HG02870 (cell line): Measurements from ENCODE around the gene PLPP7.
"Not testable (repeated sequence)": the region's sequence is repeated elsewhere in the genome, so short reads cannot be mapped to it uniquely, and the experiment has no call there.

ENCODE experiments used
- ATAC-seq: cut with Tn5 transposase; IDR thresholded peaks from one replicate; pipeline ENCODE4 v1.9.1; 2021; ENCODE audit warnings: mild to moderate bottlenecking, moderate library complexity; ENCODE audit not compliant: unreplicated experiment

PLPP7 gene

DNA sequence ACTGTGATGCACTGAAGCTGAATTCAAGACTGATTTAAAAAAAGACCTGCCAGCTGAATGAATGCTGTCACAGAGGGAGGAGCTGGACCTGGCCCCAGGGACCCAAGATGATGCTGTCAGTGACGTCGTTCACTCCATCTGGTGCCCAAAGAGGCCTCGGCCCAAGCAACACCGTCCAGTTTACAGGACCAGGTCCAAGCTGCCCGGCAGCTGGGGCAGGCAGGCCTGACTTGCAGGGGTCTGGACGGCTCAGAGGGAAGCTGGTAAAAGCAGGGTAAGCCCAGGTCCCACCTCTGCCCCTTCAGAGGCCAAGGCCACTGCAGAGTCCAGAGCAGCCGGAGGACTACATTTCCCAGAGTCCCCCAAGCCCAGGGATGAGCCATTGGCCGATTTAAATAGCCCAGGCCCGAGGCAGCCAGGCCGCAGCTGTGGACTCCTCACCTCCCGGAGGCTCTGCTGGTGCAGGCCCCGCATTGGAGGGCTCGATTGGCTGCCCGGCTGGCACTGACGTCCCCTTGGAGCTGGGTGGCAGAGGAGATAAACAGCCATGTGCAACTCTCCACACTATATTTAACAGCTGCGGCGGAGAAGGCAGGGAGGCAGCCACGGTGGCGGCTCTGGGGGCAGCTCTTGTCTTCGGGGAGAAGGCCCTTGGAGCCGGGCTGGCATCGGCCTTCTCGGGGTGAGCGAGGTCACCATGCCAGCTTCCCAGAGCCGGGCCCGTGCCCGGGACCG is at the start of gene PLPP7:
PLPP7 (plus strand) TSS at position 423 of the 735 bp plus-strand sequence; CDS start at position 698, 275 bp downstream.
- ATAC-seq: no peak

DNA sequence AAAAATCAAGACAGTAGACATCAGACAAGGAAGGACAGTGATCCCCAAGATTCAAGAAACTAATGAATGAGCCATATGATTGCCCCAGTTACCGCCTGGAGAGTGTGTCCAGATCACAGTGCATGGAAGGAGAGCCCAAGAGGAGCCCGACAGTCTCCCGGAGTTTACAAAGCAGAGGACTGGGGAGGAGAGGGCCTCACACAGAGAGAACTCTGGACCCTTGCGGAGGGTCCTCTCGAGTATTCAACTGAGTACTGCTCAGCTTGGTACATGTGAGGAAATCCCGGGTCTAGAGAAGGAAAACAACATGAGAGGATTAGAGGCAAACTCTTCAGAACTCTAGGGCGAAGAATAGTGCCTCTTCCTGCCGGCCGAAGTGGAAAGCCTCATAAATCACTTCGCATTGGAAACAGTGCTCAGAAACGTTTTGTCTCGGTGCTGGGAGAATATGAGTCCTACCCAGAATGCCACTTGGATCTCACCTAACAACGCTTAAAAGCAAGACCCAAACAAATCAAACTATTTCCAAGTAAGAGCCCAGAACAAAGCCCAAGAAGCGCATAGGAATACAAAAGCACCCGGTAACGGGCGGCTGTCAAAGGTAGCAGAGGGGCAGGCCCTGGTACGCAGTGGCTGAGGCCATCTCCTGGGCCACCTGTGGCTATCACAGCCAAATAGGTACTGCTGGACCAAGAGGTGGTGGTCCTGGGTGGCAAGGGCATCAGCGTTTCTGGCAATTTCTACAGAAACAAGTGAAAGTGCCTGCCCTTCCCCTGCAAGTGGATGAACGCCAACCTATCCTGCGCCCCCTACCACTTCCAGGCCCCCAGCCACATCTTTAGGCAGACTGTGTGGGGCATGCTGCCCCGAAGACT is 49.2 kb upstream of the PLPP7 start:
- ATAC-seq: no peak

DNA sequence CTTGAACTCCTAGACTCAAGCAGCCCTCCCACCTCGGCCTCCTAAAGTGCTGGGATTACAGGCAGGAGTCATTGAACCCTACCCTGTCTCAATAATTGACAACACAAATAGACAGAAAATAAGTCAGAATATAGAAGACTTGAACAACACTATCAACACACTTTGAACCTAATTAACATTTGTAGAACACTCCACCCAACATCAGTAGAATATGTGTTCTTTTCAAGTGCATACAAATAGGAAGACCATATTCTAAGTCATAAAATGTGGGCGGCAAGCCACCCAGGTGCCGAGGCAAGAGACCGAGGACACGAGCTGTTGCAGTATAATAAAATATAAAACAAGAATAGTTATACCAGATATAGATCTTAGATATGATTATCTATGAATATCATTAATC is 45.2 kb upstream of the PLPP7 start:
- ATAC-seq: not testable (repeated sequence)

DNA sequence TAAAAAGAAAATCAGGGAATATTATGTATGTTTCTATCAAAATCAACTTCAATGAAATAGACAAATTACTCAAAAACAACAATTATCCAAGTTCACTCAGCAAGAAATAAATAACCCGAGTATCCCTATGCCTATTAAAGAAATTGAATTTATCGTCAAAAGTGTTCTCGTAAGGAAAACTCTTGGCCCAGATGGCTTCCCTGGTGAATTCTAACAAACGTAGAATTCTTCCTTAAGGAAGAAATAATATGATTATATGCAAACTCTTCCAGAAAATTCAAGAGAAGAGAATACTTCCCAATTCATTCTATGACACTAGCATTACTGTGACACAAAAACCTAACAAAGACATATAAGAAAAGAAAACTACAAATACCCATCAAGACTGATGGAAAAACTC is 42.9 kb upstream of the PLPP7 start:
- ATAC-seq: no peak

DNA sequence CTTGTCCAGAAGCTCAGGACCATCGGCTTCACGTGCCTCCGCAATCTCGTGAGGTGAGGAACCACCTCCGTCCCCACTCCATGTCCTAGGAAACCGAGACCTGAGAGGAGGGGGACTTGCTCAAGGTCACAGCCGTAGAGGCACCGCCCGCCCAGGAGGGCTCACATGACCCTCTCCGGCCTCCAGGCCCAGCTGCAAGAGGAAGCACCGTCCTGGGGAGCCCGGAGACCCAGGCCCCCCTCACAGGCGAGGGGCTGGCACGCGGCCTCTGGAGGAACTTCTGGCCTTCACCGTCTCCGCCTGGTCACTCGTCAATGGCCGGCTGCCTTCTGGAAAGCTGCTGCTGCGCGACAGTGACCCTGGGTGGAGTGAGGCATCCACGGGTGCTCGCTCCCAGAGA is 37.4 kb upstream of the PLPP7 start:
- peak; percentile 4 for ATAC-seq

DNA sequence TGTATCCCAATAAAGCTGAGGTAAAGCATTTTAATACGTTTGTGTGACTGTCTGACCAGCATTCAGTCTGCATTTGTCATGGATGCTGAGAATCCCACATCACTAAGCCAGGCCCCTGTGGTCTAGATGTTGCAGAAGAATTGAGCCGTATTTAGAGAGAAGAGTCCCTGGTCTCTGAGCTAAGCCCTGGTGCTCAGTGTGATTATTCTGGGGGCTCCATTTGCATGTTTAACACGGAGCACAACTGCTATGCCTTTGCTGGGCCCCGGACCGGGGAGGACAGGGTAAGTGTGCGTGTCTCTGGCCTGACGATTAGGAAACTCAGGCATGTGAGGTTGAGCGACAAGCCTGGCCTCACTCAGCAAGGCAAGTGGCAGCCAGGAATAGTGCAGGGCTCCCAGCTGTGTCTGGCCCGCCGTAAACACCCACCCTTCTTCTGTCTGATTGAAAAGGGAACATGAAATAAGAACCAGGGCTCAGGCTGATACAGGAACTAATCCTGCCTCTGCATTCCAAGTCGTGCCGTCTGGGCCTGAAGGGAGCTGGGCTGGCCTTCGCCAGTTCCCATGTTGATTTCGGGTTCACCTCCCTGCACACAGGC is 35.5 kb upstream of the PLPP7 start:
- ATAC-seq: no peak

DNA sequence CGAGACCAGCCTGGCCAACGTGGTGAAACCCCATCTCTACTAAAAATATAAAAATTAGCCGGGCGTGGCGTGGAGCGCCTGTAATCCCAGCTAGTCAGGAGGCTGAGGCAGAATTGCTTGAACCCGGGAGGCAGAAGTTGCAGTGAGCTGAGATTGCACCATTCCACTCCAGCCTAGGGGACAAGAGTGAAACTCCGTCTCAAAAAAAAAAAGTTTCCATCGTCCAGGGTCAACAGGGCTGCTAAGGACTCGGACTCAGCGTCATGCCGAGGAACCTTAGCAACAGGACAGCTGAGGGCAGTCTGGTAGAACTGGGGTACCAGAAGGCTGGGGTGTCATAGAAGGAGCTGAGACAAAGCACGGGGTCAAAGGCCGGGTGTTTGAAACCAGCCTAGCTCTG is 34.9 kb upstream of the PLPP7 start:
- ATAC-seq: no peak

DNA sequence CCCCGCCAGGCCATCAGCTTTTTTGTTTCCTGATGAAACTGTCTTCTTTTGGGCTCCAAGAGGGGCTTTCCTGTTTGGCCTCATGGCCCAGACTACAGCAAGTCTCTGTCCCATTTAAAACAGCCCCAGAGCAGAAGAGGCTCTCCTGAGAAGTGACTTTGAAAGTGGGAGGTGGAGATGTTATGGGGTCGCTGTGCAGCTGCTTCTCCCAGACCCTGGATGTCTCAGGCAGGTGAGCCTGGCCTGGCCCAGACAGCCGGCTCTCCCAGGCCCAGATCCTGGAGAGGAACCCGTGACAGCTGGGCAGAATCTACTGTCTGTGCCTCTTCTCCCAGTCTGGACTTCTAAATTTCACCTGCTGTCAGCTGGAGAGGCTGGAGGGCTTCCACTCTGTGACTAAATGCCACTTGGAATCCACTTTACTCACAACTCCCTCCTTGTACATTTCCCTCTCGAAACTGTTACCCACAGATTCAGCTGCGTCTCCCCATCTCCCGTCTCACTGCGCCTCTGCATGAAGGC is 33.8 kb upstream of the PLPP7 start:
- no peak for ATAC-seq

DNA sequence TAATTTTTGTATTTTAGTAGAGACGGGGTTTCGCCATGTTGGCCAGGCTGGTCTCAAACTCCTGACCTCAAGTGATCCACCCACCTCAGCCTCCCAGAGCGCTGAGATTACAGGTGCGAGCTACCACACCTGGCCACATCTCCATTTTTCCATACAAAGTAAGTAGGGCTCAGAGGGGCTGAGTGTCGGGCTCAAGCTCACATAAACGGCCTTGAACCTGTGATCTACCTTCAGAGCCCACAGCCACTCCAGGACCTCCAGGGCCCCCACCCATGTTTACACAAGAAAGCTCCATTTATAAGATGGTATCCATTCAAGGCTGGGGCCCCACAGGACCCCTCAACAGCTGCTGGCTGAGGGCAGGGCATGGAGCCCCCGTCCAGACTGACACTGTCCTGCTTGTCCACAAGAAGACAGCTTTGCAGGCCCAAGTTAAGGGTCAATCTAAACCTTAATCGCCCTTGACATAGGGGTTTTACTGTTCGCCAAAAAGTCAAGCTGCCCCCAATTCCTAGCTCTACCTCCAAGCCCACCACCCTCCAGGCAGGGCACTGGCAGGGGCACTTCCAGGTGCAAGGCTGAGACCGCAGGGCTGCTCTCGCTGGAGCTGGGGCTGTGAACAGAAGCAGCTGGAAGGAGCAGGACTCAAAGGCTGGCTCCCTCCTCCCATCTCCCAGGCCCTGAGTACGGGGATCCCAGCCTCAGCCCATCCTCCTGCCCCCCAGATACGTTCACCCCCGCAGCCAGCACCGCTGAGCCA is 32.1 kb upstream of the PLPP7 start:
- no peak for ATAC-seq

- ATAC-seq: no peak
These were observed 31.3 kb upstream of the PLPP7 start for GRCh38 chr9:131258186-131258585.

DNA sequence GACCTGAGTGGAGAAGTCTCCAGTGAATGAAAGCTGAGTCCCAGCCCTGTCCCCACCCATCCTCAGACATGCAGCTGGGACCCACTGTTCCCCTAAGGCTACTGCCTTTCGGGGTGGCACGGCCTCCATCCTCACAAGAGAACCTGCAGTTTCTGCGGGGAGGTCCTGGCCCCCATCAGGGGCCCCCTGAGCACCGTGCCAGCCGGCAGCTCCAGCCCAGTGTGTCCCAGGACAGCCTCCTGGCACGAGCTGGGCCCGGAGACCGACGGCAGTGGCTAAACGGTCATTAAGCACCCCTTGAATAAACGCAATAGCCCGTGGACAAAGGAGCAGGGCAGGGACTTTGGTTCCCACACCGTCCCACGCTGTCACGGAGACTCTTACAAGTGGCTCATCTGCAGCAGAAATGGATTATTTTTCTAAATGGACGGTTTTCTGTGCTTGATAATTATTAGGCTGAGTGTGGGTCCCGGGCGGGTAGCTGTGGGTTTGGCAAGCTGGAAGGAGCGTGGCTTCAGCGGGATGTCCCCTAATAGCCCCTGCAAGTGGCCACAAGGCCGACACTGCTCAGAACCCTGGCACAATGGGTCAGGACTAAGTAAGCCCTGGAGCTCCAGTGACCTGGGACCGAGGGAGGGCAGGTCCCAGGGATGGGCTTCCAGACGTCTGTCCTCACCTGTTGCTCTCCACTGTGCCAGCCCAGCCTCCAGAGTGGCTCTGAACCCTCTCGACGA is 30.7 kb upstream of the PLPP7 start:
- ATAC-seq: no peak

DNA sequence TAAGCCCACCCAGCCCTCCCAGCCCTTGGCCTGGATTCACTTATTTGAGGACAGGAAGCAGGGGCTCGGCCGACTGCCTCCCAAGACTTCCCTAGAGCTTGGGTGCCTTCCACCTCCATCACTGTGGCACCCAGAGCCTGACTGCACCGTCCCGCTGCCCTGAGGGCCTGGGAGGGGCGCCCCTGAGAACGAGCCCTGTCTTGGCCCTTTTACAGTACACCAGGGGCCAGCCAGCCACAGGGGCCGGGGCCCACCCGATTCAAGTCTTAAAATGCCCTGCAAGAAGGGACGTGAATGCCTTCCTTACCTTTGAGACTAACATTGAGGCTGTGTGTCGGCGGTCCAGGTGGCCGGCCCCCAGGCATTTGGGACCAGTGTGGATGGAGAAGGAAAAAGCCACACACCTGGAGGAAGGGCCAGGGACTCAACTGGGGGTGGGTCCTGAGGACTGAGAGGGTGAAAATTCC is 30.1 kb upstream of the PLPP7 start:
- ATAC-seq: no peak

DNA sequence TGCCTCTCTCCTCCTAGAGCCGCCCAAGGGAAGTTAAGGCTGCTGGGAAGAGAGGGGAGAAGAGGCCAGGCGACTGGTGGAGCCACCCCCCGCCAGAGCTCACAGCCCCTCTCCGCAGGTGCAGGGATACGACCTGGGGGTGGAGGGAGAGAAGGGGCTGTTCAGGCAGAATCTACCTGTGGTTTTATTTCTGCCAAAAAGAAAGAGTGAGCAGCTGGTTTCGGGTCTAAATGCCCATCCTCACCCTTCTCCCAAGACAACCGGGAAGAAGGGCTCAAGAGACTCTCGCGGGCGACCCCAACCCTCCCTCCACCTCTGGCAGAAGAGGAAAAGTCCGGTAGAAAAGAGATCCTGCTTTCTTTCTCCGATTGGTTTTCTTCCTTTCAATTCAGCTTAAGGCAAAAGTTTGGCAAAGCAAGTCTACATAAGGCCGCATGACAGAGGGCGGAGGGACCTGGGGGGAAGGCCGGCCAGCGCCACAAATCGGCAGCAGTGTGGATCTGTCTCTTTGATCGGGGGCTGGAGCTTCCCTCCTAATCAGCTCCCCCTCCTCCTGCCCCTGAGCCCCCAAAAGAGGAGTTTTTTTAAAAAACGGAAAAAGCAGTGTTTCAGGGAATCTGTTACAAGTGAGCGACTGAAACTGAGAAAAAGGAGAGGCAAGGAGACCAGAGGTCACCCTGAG is 29.5 kb upstream of the PLPP7 start:
- no peak for ATAC-seq

DNA sequence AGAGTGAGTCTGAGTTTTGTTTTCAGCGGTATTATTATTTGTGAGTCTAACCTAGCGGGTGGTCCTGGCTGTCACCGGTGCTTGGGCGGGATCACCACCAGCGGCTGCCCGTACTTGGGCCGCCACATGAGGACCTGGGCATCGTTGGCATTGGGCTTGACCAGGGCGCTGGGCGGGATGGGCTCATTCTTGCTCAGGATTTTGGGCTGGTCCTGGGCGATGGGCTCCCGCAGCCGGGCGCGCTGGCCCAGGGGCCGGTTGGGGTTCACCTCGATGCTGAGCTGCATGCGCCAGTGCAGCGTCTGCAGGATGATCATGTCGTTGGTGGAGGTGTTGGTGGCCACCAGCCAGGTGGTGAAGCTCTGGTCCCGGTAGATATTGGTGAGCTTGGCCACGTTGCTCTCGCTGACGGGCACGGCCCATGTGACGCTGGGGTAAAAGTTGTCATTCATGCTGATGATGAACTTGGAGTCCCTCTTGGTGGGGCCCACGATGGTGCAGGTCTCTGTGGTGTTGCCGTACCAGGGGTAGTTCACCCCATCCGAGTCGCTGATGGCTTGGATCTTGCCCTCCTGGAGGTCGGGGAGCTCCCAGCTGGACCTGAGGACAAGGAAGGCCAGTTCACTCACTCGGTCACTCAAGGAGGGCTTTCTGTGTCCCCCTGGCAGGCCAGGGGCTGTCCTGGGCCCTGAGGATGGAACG is 28.6 kb upstream of the PLPP7 start:
- no peak for ATAC-seq

DNA sequence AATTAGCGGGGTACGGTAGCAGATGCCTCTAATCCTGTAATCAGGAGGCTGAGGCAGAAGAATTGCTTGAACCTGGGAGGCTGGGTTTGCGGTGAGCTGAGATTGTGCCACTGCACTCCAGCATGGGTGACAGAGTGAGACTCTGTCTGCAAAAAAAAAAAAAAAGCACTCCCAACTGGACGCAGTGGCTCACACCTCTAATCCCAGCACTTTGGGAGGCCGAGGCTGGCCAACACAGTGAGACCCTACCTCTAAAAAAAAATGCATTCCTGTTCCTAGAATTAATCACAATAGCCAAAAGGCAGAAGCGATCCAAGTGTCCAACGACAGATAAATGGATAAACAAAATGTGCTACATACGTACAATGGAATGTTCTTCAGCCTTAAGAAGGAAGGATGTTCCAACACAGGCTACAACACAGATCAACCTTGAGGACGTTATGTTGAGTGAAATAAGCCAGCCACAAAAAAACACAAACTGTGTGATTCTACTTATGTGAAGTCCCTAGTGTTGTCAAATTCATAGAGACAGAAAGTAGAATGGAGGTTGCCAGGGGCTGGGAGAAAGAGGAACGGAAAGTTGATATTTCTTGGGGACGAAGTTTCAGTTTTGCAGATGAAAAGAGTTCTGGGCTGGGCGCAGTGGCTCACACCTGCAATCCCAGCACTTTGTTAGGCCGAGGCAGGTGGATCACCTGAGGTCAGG is 27.0 kb upstream of the PLPP7 start:
- ATAC-seq: peak; percentile 52

GRCh38 chr9:131263033-131263343 is 26.5 kb upstream of the PLPP7 start:
- ATAC-seq: not testable (repeated sequence)

DNA sequence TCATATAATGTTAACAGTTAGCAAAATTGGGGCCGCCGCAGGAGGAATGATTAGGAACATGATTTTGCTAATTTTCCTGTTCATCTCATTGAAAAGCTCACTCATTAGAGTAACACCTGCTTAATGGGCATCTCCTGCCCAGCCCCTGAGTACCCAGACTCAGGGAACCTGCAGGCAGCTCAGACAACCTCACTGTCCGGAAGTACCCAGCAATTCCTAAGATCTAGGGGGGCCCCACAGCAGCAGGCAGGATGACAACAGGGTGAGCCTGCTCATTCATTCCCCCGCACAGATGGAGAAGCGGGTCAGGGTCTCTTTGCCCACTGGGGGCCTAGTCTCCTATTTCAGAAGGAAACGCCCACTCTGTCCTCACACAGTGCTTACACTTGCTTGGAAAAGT is 25.8 kb upstream of the PLPP7 start:
- no peak for ATAC-seq

DNA sequence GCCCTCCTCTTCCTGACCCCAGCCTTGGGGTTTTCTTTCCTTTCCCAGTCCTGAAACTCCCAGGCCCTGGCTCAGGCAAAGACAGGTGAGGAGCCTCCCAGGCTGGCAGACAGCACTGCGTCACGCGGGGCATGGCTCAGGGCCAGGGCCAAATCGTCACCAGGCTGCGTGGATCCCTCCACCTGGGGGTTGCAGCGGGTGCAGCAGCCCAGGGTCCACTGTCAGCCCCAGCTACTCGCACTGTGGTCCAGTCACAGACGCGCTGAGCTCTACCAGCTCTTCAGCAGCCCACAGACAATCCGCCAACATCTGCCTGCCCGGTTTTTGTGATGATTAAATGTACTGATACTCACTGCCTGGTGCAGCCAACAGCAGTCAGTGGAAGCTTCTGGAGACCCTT is 25.3 kb upstream of the PLPP7 start:
- no peak for ATAC-seq
